ENCODE data around the gene BCL11B.
A peak's percentile ranks its signal among the peaks of the same experiment; 100 is the strongest.
"Not testable (repeated sequence)": the region's sequence is repeated elsewhere in the genome, so short reads cannot be mapped to it uniquely, and the experiment has no call there.

The BCL11B gene

DNA sequence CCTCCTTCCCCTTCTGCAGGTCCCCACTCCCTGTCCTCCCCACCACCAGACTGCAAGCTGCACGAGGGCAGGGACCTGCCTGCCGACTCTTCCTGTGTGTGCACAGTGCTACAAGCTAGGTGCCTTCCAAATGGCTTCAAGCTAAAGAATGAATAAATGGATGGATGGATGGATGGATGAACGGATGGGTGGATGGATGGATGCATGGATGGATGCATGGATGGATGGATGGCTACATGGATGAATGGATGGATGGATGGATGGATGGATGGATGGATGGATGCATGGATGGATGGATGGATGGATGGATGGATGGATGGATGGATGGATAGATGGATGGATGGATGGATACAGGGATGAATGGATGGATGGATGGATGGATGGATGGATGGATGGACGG lies 43.2 kb downstream of the BCL11B start:
- H3K9me3 ChIP-seq (ENCODE audit: control insufficient read depth in 2 of 2, low read length in 2 of 2); H3K4me1 ChIP-seq (ENCODE audit: control insufficient read depth, insufficient read depth, low read length); H3K9ac ChIP-seq (ENCODE audit: low read length in 2 of 2); H3K4me3 ChIP-seq (ENCODE audit: low read length in 2 of 2); H3K36me3 ChIP-seq (ENCODE audit: control insufficient read depth in 2 of 2, insufficient read depth in 2 of 2, low read length in 2 of 2); H3K27ac ChIP-seq (ENCODE audit: low read length): not testable (repeated sequence)
- peaks cover 15 to 17% of the 10 kb centered on the region in 2 donors for H3K27me3 ChIP-seq (ENCODE audit: control insufficient read depth in 1 of 2, insufficient read depth in 2 of 2, low read length in 2 of 2)

DNA sequence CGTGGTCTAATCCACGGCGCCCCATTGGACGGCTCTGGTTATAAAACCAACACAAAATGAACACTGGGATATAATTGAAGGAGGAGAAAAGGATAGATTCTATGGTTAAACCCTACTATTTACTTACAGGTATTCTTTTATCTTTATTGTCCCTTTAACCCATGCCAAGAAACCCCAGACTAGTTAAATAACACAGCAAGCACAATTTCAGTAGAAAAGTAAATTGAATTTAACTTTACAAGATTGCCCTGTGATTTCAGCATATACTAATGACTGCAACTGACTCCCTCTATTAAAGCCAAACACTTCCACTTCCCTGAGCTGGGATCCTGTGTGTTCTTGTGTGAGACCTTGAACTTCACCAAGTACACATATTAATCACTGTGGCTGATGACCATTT lies 45.3 kb downstream of the BCL11B start:
- Histone ChIP-seq H3K4me3 (ENCODE audit: low read length in 2 of 2) (no peak overlapping the region), H3K9me3 (ENCODE audit: control insufficient read depth in 2 of 2, low read length in 2 of 2) (no peaks in the 10 kb centered on the region), H3K36me3 (ENCODE audit: control insufficient read depth in 2 of 2, insufficient read depth in 2 of 2, low read length in 2 of 2) (no peaks in the 10 kb centered on the region), H3K9ac (ENCODE audit: low read length in 2 of 2) (no peak overlapping the region), H3K4me1 (ENCODE audit: control insufficient read depth, insufficient read depth, low read length) (no peaks in the 10 kb centered on the region), H3K27ac (ENCODE audit: low read length) (no peak overlapping the region), H3K27me3 (ENCODE audit: control insufficient read depth in 1 of 2, insufficient read depth in 2 of 2, low read length in 2 of 2) (peaks cover 6 to 8% of the 10 kb centered on the region in 2 donors)

DNA sequence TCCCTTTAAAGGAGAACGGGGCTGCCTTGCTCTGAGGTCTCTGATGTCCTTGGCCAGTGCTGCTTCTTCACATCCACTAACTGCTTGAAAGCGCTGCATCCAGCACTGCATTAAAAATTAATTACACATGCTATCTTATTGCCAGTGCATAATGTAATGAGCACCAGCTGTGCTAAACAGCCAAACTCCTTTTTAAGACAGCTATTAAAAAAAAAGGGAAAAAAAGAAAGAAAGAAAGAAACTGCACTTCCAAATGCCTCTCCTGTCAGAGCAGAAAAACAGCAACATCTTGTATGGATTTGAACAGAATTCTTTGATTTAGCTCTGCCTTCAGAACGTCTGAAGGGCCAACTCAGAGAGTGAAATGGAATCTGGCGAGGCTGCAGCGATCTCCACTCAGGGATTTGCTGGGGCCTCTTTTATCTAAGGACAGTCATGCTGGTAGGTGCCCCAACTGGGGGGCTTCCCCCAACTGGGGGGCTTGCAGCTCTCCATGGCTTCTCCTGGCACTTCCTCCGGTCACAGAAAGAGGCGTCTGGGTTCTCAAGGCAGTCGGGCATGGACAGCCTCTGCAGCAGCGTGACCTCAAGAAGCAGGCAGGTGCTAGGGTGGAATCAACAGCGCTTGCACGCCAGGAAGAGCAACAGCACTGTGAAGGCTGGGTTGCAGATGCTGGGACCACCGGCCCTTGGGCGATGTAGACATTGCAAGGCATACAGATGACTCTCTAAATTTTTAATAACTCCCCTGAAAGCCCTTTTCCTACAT lies 46.4 kb downstream of the BCL11B start:
- Histone ChIP-seq H3K9me3 (ENCODE audit: control insufficient read depth in 2 of 2, low read length in 2 of 2) (no peaks in the 10 kb centered on the region), H3K9ac (ENCODE audit: low read length in 2 of 2) (no peak overlapping the region), H3K27ac (ENCODE audit: low read length) (no peak overlapping the region), H3K4me1 (ENCODE audit: control insufficient read depth, insufficient read depth, low read length) (no peaks in the 10 kb centered on the region), H3K4me3 (ENCODE audit: low read length in 2 of 2) (no peak overlapping the region), H3K36me3 (ENCODE audit: control insufficient read depth in 2 of 2, insufficient read depth in 2 of 2, low read length in 2 of 2) (no peaks in the 10 kb centered on the region), H3K27me3 (ENCODE audit: control insufficient read depth in 1 of 2, insufficient read depth in 2 of 2, low read length in 2 of 2) (peaks cover 0 to 7% of the 10 kb centered on the region in 2 donors)

DNA sequence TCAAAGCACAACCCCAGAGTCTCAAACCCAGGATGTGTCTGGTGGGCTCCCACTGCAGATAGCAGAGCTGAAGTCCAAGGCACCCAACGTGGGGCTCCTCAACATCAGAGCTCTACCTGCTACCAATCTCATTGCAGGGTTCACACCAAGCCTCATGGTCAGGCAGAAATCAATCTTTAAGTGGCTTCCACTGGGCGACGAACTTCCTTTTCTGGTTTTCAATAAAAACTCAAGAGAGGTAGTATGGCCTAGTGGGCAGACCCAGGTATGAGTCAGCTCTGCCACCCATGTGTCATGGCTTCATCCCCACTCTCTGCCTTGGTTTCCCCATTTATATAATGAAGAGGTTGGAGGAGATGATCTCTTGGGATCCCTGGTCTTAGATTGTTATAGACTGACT lies 47.0 kb downstream of the BCL11B start:
- no peaks in the 10 kb centered on the region for H3K36me3 ChIP-seq (ENCODE audit: control insufficient read depth in 2 of 2, insufficient read depth in 2 of 2, low read length in 2 of 2)
- H3K9me3 ChIP-seq (ENCODE audit: control insufficient read depth in 2 of 2, low read length in 2 of 2): no peaks in the 10 kb centered on the region
- H3K27me3 ChIP-seq (ENCODE audit: control insufficient read depth in 1 of 2, insufficient read depth in 2 of 2, low read length in 2 of 2): peaks cover 0 to 2% of the 10 kb centered on the region in 2 donors
- no peaks in the 10 kb centered on the region for H3K4me1 ChIP-seq (ENCODE audit: control insufficient read depth, insufficient read depth, low read length)
- H3K4me3 ChIP-seq (ENCODE audit: low read length in 2 of 2): no peak overlapping the region
- H3K27ac ChIP-seq (ENCODE audit: low read length): no peak overlapping the region
- H3K9ac ChIP-seq (ENCODE audit: low read length in 2 of 2): no peak overlapping the region

DNA sequence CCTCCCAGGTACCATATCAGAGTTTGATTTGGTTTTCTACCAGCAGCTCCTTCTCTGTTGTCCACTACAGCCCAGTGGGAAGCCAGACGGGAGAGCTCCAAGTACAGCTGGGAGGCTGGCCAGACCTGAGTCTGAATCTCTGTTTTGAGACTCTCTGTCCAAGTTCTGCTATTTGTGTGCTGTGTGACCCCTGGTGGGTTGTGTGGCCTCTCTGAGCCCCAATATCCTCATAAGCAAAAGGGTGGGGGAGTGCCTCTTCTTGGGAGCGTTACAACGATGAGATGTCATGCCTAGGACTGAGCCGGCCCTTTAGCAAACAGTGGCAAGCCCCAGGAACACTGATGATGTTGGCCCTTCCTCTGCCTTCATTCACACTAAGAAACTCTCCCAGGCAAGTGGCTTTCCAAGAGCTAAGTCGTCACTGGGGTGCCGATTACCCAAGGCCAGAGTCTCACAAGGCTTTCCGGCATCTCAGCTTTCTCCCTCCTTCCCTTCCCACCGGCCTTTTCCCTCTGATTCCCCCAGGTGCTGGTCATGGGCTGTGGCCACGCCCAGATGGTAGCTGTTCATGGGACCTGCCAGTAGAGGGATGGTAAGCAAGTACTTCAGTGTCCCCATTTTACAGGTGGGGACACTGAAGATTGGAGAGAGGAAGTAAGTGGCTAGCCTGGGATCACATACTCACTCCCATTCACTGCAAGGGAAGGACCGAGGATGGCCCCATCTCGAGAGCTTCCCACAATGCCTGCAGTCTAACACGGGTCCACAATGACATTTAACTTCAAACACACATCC lies 47.7 kb downstream of the BCL11B start:
- no peaks in the 10 kb centered on the region for H3K36me3 ChIP-seq (ENCODE audit: control insufficient read depth in 2 of 2, insufficient read depth in 2 of 2, low read length in 2 of 2)
- H3K9me3 ChIP-seq (ENCODE audit: control insufficient read depth in 2 of 2, low read length in 2 of 2): no peaks in the 10 kb centered on the region
- peaks cover 0 to 2% of the 10 kb centered on the region in 2 donors for H3K27me3 ChIP-seq (ENCODE audit: control insufficient read depth in 1 of 2, insufficient read depth in 2 of 2, low read length in 2 of 2)
- H3K27ac ChIP-seq (ENCODE audit: low read length): no peak overlapping the region
- no peak overlapping the region for H3K4me3 ChIP-seq (ENCODE audit: low read length in 2 of 2)
- no peaks in the 10 kb centered on the region for H3K4me1 ChIP-seq (ENCODE audit: control insufficient read depth, insufficient read depth, low read length)
- H3K9ac ChIP-seq (ENCODE audit: low read length in 2 of 2): no peak overlapping the region

DNA sequence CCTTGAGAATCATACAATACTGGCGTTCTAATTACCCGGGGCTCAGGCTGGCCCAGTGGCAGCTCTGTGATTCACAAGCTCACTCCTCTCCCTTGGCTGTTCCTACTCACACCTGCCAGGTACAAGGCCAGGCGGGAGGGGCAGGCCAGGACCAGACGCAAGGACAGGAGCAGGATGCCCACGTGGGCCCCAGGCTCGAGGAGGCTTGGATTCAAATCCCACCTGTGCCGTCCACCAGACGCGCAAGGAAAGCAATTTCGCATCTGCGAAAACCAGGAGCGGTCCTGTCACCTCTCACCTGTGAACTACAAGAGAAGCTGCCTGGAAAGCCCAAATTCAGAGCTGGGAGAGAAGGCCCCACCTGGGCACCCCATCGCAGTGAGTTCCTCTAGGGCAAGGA lies 50.6 kb downstream of the BCL11B start:
- H3K36me3 ChIP-seq (ENCODE audit: control insufficient read depth in 2 of 2, insufficient read depth in 2 of 2, low read length in 2 of 2): no peaks in the 10 kb centered on the region
- no peak overlapping the region for H3K27ac ChIP-seq (ENCODE audit: low read length)
- peaks cover 0 to 2% of the 10 kb centered on the region in 2 donors for H3K27me3 ChIP-seq (ENCODE audit: control insufficient read depth in 1 of 2, insufficient read depth in 2 of 2, low read length in 2 of 2)
- peaks cover 5% of the 10 kb centered on the region for H3K4me1 ChIP-seq (ENCODE audit: control insufficient read depth, insufficient read depth, low read length)
- H3K9me3 ChIP-seq (ENCODE audit: control insufficient read depth in 2 of 2, low read length in 2 of 2): no peaks in the 10 kb centered on the region
- H3K4me3 ChIP-seq (ENCODE audit: low read length in 2 of 2): no peak overlapping the region
- no peak overlapping the region for H3K9ac ChIP-seq (ENCODE audit: low read length in 2 of 2)

DNA sequence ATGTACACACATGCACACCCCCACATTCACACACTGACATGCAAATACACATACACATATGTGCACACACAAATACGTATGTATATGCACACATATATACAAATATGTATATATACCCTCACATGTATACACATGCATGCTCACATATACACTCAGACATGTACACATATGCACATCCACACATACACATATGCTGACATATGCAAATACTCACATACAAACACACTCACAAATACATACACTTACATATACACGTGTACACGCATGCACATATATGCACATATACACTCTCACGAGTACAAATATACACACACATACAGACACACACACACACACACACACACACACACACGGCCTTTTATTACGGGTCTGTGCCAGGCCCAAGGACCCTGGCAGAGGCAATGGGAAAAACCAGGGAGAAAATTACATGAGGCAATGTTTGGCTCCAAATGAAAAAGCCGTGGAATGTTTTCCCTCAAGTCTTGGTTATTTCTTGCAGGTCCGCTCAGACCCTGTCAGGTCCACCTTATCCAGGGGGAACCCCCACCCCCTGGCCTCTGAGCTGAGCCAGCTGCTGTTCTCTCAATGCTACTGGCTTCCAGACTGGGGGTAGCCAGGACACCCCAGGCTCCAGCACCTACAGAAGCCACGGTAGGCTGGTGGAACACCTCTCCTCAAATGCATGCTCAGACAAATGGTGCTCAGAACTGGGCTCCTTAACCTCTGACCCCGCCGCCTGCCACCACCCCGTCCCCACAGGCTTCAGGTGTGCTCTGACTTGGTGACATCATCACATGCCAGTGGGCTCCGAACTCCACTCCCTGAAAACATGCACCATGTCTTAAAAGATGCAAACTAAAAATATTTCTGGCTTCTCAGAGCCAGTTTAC lies 54.7 kb downstream of the BCL11B start:
- peaks cover 0 to 2% of the 10 kb centered on the region in 2 donors for H3K27me3 ChIP-seq (ENCODE audit: control insufficient read depth in 1 of 2, insufficient read depth in 2 of 2, low read length in 2 of 2)
- H3K9me3 ChIP-seq (ENCODE audit: control insufficient read depth in 2 of 2, low read length in 2 of 2): no peaks in the 10 kb centered on the region
- peaks cover 13% of the 10 kb centered on the region for H3K4me1 ChIP-seq (ENCODE audit: control insufficient read depth, insufficient read depth, low read length)
- H3K27ac ChIP-seq (ENCODE audit: low read length): no peak overlapping the region
- no peaks in the 10 kb centered on the region for H3K36me3 ChIP-seq (ENCODE audit: control insufficient read depth in 2 of 2, insufficient read depth in 2 of 2, low read length in 2 of 2)
- no peak overlapping the region for H3K9ac ChIP-seq (ENCODE audit: low read length in 2 of 2)
- no peak overlapping the region for H3K4me3 ChIP-seq (ENCODE audit: low read length in 2 of 2)

DNA sequence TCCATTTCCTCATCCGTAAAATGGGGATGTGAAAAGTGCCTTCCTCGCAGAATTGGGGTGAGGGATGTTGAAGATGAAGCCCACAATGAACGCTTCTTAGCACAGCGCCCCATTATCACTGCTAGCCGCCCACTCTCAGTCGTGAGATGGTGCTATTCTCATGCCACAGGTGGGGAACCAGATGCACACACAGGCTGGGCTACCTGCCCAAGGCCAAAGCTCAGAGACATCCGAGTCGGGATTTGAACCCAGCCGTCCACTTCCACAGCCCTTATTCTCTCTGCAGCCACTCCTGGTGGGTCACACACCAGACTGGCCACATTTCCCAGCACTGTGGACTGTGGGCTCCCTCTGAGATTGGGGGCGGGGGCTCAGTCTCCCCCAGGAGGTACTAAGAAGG lies 55.8 kb downstream of the BCL11B start:
- peaks cover 13% of the 10 kb centered on the region for H3K4me1 ChIP-seq (ENCODE audit: control insufficient read depth, insufficient read depth, low read length)
- no peaks in the 10 kb centered on the region for H3K36me3 ChIP-seq (ENCODE audit: control insufficient read depth in 2 of 2, insufficient read depth in 2 of 2, low read length in 2 of 2)
- H3K9me3 ChIP-seq (ENCODE audit: control insufficient read depth in 2 of 2, low read length in 2 of 2): no peaks in the 10 kb centered on the region
- H3K27me3 ChIP-seq (ENCODE audit: control insufficient read depth in 1 of 2, insufficient read depth in 2 of 2, low read length in 2 of 2): no peaks in the 10 kb centered on the region
- no peak overlapping the region for H3K4me3 ChIP-seq (ENCODE audit: low read length in 2 of 2)
- H3K27ac ChIP-seq (ENCODE audit: low read length): no peak overlapping the region
- H3K9ac ChIP-seq (ENCODE audit: low read length in 2 of 2): no peak overlapping the region

DNA sequence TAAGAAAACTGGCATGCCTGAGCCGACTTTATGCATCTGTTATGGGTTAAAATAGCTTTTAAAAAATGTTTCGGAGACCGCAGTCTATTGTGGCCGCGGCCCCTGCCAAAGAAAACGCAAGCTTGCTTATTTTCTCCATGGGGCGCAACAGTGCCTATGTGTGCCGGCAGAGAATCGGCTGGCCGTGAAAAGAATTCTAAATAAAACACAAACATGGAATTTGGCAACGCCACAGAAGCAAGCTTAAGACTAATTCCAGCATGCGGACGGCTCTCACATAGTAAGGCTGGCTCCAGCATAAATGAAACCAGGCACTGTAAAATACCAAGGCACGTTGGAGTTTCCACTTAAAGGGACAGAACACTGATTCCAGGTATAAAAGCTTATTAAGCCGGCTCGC lies 56.7 kb downstream of the BCL11B start:
- peak overlapping the region; percentile 26 to 66 for H3K4me3 ChIP-seq (ENCODE audit: low read length in 2 of 2)
- H3K9me3 ChIP-seq (ENCODE audit: control insufficient read depth in 2 of 2, low read length in 2 of 2): no peaks in the 10 kb centered on the region
- peak overlapping the region; percentile 13 to 27 for H3K9ac ChIP-seq (ENCODE audit: low read length in 2 of 2)
- no peak overlapping the region for H3K27ac ChIP-seq (ENCODE audit: low read length)
- H3K4me1 ChIP-seq (ENCODE audit: control insufficient read depth, insufficient read depth, low read length): peaks cover 13% of the 10 kb centered on the region
- no peaks in the 10 kb centered on the region for H3K36me3 ChIP-seq (ENCODE audit: control insufficient read depth in 2 of 2, insufficient read depth in 2 of 2, low read length in 2 of 2)
- H3K27me3 ChIP-seq (ENCODE audit: control insufficient read depth in 1 of 2, insufficient read depth in 2 of 2, low read length in 2 of 2): no peaks in the 10 kb centered on the region

DNA sequence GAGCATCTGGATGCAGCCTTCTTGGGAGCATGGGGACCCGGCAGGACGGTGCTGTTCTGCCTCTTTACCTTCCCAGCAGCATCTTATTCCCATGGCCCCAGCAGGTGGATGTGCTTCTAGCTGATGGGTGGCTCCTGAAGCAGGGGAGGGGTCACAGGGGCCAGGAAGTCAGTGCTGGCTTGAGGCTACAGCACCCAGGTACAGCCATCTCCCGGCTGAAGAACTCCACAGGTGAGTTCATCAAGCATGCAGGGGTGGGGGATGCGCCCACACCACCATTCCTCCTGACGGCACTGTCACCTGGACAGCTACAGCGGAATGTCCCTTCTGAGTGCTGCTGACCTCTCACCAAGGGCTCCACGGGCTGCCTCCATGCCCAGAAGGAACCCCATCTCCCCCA lies 57.3 kb downstream of the BCL11B start:
- no peaks in the 10 kb centered on the region for H3K36me3 ChIP-seq (ENCODE audit: control insufficient read depth in 2 of 2, insufficient read depth in 2 of 2, low read length in 2 of 2)
- no peak overlapping the region for H3K9ac ChIP-seq (ENCODE audit: low read length in 2 of 2)
- H3K9me3 ChIP-seq (ENCODE audit: control insufficient read depth in 2 of 2, low read length in 2 of 2): no peaks in the 10 kb centered on the region
- H3K27me3 ChIP-seq (ENCODE audit: control insufficient read depth in 1 of 2, insufficient read depth in 2 of 2, low read length in 2 of 2): no peaks in the 10 kb centered on the region
- no peak overlapping the region for H3K4me3 ChIP-seq (ENCODE audit: low read length in 2 of 2)
- H3K27ac ChIP-seq (ENCODE audit: low read length): no peak overlapping the region
- H3K4me1 ChIP-seq (ENCODE audit: control insufficient read depth, insufficient read depth, low read length): peaks cover 13% of the 10 kb centered on the region

Measured in stomach smooth muscle (tissue), 2 donors.